Neural progenitor cell (in vitro differentiated cells): ENCODE measurements around the gene MN1.

Source experiments
- EZH2 ChIP-seq: fragments of 200-600 bp; sonication (generic); IDR thresholded peaks from 2 replicates; pipeline ENCODE4 v1.6.1; 2017; ENCODE audit warnings: antibody characterized with exemption, mild to moderate bottlenecking, moderate library complexity
- EZH2phosphoT487 ChIP-seq: fragments of 200-600 bp; sonication (generic); IDR thresholded peaks from 2 replicates; pipeline ENCODE4 v1.6.1; 2017; ENCODE audit warnings: antibody characterized with exemption
- TF ChIP-seq, protein P1 (sequence below): fragments of 200-600 bp; sonication (generic); IDR thresholded peaks from 2 replicates; pipeline ENCODE4 v1.5.1; 2017; ENCODE audit warnings: antibody characterized with exemption, mild to moderate bottlenecking

DNA sequence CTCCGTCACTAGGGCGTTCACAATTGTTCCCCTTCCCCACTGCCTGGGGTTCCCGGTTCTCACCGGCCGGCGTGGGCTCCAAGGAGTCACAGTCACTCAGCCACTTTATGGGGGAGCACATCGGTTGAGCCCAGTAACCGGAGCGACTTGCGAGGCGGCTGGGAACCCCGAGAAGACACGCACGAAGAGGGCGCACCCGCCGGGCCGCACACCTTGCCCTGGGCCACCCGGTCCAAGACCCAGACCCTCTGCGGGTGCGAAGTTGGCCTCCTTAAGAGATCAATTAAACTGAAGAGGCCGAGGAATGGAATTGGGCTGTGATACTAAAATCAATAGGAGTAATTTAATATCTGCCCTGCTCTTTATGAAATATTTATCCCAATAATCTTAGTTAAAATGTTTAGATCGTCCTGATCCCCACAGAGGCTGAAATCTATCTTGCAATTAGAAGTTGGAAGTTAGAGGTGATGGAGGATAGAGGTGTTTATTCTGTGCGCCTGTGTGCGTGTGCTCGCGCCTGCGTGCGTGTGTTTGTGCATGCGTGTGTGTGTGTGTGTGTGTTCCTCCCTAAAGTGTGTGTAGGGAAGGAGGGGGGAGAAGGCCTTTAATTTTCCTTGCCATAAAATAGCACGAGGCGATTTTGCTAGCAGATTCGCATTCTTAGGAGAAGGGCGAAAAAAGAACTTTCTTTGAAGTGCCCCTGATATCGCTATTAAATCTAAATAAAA is 954 bp upstream of the MN1 start:
- TF ChIP-seq, protein P1, sequence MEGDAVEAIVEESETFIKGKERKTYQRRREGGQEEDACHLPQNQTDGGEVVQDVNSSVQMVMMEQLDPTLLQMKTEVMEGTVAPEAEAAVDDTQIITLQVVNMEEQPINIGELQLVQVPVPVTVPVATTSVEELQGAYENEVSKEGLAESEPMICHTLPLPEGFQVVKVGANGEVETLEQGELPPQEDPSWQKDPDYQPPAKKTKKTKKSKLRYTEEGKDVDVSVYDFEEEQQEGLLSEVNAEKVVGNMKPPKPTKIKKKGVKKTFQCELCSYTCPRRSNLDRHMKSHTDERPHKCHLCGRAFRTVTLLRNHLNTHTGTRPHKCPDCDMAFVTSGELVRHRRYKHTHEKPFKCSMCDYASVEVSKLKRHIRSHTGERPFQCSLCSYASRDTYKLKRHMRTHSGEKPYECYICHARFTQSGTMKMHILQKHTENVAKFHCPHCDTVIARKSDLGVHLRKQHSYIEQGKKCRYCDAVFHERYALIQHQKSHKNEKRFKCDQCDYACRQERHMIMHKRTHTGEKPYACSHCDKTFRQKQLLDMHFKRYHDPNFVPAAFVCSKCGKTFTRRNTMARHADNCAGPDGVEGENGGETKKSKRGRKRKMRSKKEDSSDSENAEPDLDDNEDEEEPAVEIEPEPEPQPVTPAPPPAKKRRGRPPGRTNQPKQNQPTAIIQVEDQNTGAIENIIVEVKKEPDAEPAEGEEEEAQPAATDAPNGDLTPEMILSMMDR: no peak
- TF ChIP-seq EZH2phosphoT487 (no peak), EZH2 (peak; percentile 47)
